Stimulated activated naive CD8-positive, alpha-beta T cell treated with anti-CD3 and anti-CD28 coated beads, Interleukin-15, amount 100 ng/mL, for 72 hours (primary cell): ENCODE measurements around the gene ARHGEF11.

Experiments used
- ATAC-seq: fragments of 150-1000 bp; cut with Tn5 transposase; 2 replicates; pipeline ENCODE4 v1.10.0; 2021; ENCODE audit warnings: mild to moderate bottlenecking, moderate library complexity
- DNase-seq, 2 donors: peaks; one replicate each; pipeline ENCODE4 v3.0.0; 2021 to 2022
- H3K27ac Mint-ChIP-seq, 2 donors: one replicate each; pipeline ENCODE4 v1.8.0; 2022; ENCODE audit warnings: mild to moderate bottlenecking in 2 of 2, mixed read lengths in 2 of 2, moderate library complexity in 2 of 2
- H3K27me3 Mint-ChIP-seq: one replicate; pipeline ENCODE4 v1.8.0; 2022; ENCODE audit warnings: mixed read lengths
- H3K4me1 Mint-ChIP-seq: one replicate; pipeline ENCODE4 v1.8.0; 2022; ENCODE audit warnings: mild to moderate bottlenecking, mixed read lengths
- H3K4me3 Mint-ChIP-seq, 2 donors: one replicate each; pipeline ENCODE4 v1.8.0; 2022; ENCODE audit warnings: mild to moderate bottlenecking in 2 of 2, mixed read lengths in 2 of 2, moderate library complexity in 1 of 2
- H3K9me3 Mint-ChIP-seq, 2 donors: one replicate each; pipeline ENCODE4 v1.8.0; 2022; ENCODE audit warnings: mixed read lengths in 2 of 2

The ARHGEF11 gene

DNA sequence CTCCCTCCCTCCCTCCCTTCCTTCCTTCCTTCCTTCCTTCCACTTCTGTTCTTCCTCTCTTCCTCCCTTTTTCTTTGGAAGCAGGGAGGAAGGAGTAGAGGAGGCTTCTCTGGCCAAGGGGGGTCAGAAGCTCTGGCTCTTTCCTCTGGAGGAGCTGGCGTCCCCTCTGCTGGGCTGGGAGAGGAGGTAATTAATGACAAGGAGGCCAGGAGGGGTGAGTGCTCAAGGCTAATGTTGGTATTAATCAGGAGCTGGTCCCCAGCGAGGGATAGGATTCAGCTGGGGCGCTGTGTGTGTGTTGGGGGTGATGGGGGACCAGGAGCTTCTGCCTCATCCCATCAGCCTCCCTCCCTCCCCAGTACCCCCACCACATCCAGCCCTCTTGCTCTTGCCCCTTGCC, 158.2 kb downstream of the ARHGEF11 start:
- H3K4me1 Mint-ChIP-seq = peaks cover 5% of the 10 kb centered on the region
- H3K27ac Mint-ChIP-seq = no peak overlapping the region
- H3K27me3 Mint-ChIP-seq = peaks cover 76% of the 10 kb centered on the region
- H3K9me3 Mint-ChIP-seq = no peaks in the 10 kb centered on the region
- no peak for ATAC-seq
- no peak for DNase-seq
- H3K4me3 Mint-ChIP-seq = no peak overlapping the region

DNA sequence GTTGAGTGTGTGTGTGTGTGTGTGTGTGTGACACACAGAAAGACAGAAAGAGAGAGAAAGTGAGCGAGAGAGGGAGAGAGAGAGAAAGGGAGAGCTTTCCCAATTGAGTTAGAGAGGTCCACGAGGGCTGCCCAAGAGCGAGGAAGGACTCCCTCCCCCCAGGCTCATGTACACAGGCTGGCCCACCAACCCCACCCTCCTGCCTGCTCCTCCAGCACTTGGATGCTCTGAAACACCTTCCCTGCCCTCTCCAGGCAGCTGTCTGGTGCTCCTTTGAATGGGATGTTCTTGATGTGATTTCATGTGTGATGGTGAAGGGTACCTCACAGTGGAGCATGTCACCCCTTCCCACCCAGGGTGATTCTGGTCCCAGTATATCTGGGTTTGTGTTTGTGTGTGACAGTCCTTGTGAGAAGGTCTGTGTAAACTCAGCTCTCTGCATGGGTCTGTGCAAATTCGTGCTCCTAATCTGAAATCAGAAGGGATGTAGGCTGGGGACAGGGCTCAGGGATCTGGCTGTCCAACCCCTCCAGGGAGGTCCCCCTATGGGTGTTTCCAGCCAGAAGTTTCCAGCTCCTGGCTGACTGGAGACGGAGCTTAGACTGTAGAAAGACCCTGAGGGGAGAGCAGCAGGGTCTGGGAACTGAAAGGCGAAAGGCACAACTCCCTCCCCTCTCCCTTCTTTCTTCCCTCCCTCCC, 158.8 kb downstream of the ARHGEF11 start:
- DNase-seq (no peak), ATAC-seq (no peak)
- H3K27ac Mint-ChIP-seq = peak overlapping the region in 1 of 2 donors; percentile 16
- H3K27me3 Mint-ChIP-seq = peaks cover 76% of the 10 kb centered on the region
- no peaks in the 10 kb centered on the region for H3K9me3 Mint-ChIP-seq
- no peak overlapping the region for H3K4me3 Mint-ChIP-seq
- H3K4me1 Mint-ChIP-seq = peaks cover 2% of the 10 kb centered on the region

DNA sequence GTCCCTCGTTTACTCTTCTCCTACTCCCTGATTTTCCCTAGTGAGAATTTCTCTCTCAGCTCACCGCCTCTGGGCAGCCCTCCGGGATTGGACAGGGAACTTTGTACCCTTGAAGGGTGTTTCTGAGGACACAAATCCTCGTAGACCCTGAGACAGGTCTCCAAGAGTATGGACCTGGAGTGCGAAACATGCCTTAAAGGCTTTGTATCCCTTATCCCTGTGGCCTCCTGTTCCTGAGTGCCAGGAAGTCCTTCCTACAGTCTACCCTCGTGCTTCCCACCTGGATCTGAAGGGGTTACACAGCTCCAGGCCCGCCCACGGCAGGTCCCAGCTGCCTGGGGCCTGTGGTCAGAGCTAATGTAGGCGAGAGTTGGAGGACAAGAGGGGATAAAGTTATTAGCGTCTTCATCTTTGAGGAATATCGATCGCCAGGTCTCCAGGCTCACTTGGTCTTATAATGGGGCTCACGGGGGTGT, 159.6 kb downstream of the ARHGEF11 start:
- DNase-seq (no peak), ATAC-seq (no peak)
- H3K4me3 Mint-ChIP-seq = no peak overlapping the region
- H3K4me1 Mint-ChIP-seq = no peaks in the 10 kb centered on the region
- peak overlapping the region in 1 of 2 donors; percentile 16 for H3K27ac Mint-ChIP-seq
- no peaks in the 10 kb centered on the region for H3K9me3 Mint-ChIP-seq
- H3K27me3 Mint-ChIP-seq = peaks cover 73% of the 10 kb centered on the region

- no peaks in the 10 kb centered on the region for H3K4me1 Mint-ChIP-seq
- DNase-seq (no peak), ATAC-seq (no peak)
- no peak overlapping the region for H3K27ac Mint-ChIP-seq
- H3K9me3 Mint-ChIP-seq = no peaks in the 10 kb centered on the region
- H3K27me3 Mint-ChIP-seq = peaks cover 73% of the 10 kb centered on the region
- no peak overlapping the region for H3K4me3 Mint-ChIP-seq
Observed at GRCh38 chr1:156885314-156885713, 160.2 kb downstream of the ARHGEF11 start.
